Psoas muscle (tissue), 8 donors: ENCODE measurements around the gene SASH1. TPM values are rescaled to one million over a fixed set of nuclear protein-coding genes. Genes with fewer than 3 reads are reported as not detected.

Experiments used
- ATAC-seq, 4 donors: fragments of 200-7000 bp; cut with Tn5 transposase; one replicate each; pipeline ENCODE4 v1.9.1; 2020; ENCODE audit warnings: moderate library complexity in 3 of 4, mild to moderate bottlenecking in 2 of 4
- DNase-seq, 2 donors: peaks; one replicate each; pipeline ENCODE4 v3.0.0-alpha.2; 2020
- H3K27ac ChIP-seq: fragments of 200-600 bp; one replicate; pipeline ENCODE4 v1.8.0; 2022
- H3K27me3 ChIP-seq, 3 donors: fragments of 200-600 bp in 1 of 3; one replicate each; pipeline versions ENCODE4 v1.6.1 to v1.8.0; 2013 to 2022; ENCODE audit warnings: low read length in 2 of 3, mild to moderate bottlenecking in 2 of 3, moderate library complexity in 1 of 3; ENCODE audit not compliant: insufficient read depth in 3 of 3
- H3K36me3 ChIP-seq, 2 donors: fragments of 200-600 bp in 1 of 2; one replicate each; pipeline versions ENCODE4 v1.6.1 to v1.8.0; 2013 to 2022; ENCODE audit warnings: low read depth in 1 of 2, mild to moderate bottlenecking in 1 of 2, moderate library complexity in 1 of 2; ENCODE audit not compliant: insufficient read depth in 1 of 2
- H3K4me1 ChIP-seq: fragments of 200-600 bp; one replicate; pipeline ENCODE4 v1.8.0; 2022
- H3K4me3 ChIP-seq: fragments of 200-600 bp; one replicate; pipeline ENCODE4 v1.8.0; 2022; ENCODE audit warnings: mild to moderate bottlenecking
- H3K9me3 ChIP-seq: fragments of 200-600 bp; one replicate; pipeline ENCODE4 v1.8.0; 2022
- WGBS, 3 donors: extraction: QIAGEN DNeasy Blood & Tissue Kit; methylation state at CpG; one replicate each; pipeline versions ENCODE4 v1.1.6 to v1.1.7; 2013; 5-methylcytosine and 5-hydroxymethylcytosine counted together
- intact Hi-C, 2 donors: fragments of 100-400 bp; cut with DNase I; formaldehyde crosslinking; loops; one replicate each; pipeline versions ENCODE4 v1.11.0 to v1.14.2; 2022
- polyA plus RNA-seq, 3 donors: library from polyadenylated mRNA; stranded (reverse); fragments of 200-250 nt; gene quantifications; one replicate each; pipeline ENCODE4 v1.2.3, GENCODE V29; 2013
- total RNA-seq, 4 donors: library from RNA; stranded (reverse); fragmentation: NEBNext Ultra II Directional in 2 of 4; extraction: Animal tissue kit (Norgen Biotek cat#: 25700) in 2 of 4; gene quantifications; one replicate each; pipeline versions ENCODE4 v1.2.1 to v1.2.4, GENCODE V29; 2021 to 2023
- TF ChIP-seq, protein P1 (sequence below): fragments of 200-600 bp; IDR thresholded peaks from one replicate; pipeline ENCODE4 v1.8.0; 2022; ENCODE audit warnings: antibody characterized with exemption
- donor health status: healthy with polysubstance abuse.
- donor health status: DM: no; HTN: no; CAD: no; lungs with moderate emphysema.
- donor health status: Bipolar disorder and iron deficiency.
- donor health status: healthy.
- donor health status: DM: yes; HTN: yes; CAD: no.
- donor health status: DM: no; HTN: no; CAD: no.
- donor health status: DM: no; HTN: no; CAD: no.
- donor health status: DM: yes; HTN: yes; CAD: no.

Gene SASH1
- total and polyA plus RNA-seq, 7 donors, result 5.0 to 26.1 (median 13.0) TPM

DNA sequence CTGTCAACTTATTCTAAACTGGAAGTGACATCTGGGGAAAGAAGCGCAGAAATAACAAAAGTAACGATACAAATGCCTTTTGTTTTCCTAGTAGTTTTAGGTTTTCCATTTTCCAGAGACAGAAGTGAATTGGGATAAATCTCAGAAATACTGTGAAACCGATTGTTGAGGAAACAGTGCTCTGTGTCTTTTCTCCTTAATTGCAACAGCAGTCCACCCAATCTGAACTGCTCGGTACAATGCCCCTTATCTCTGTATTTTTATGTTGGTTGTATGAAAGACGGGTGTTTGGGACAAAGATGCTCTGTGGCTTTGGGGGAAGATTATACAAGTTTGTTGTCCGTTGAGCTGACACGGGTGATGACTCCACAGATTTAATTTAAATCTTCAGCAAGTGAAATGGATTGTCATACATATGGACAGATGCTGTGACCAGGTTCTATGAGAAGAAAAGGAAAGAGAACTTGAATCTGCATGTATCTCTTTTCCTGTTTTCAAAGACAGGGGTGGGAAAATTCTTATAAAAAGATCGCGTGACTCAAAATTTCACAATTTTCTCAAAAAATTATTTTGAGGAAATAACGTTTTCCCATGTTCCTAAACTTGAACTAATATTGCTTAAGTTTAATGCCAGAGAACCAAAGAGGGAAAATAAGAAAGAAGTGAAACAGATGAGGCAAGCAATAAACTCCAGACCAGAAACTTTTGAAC lies 41.2 kb downstream of the SASH1 start:
- H3K27ac ChIP-seq, result no peak overlapping the region
- DNase-seq (no peak), ATAC-seq (no peak)
- H3K4me1 ChIP-seq, result peaks cover 13% of the 10 kb centered on the region
- intact Hi-C loops, result loop anchor here in 1 of 2 donors (5.0 kb wide), 1 partner anchor 308 kb away; no protein-coding TSS in a partner anchor
- H3K9me3 ChIP-seq, result no peaks in the 10 kb centered on the region
- WGBS, 3 donors, result 60 to 75% (median 60%) methylated on average over 10 of the region's 10 CpGs
- no peak overlapping the region for H3K4me3 ChIP-seq
- TF ChIP-seq, protein P1, sequence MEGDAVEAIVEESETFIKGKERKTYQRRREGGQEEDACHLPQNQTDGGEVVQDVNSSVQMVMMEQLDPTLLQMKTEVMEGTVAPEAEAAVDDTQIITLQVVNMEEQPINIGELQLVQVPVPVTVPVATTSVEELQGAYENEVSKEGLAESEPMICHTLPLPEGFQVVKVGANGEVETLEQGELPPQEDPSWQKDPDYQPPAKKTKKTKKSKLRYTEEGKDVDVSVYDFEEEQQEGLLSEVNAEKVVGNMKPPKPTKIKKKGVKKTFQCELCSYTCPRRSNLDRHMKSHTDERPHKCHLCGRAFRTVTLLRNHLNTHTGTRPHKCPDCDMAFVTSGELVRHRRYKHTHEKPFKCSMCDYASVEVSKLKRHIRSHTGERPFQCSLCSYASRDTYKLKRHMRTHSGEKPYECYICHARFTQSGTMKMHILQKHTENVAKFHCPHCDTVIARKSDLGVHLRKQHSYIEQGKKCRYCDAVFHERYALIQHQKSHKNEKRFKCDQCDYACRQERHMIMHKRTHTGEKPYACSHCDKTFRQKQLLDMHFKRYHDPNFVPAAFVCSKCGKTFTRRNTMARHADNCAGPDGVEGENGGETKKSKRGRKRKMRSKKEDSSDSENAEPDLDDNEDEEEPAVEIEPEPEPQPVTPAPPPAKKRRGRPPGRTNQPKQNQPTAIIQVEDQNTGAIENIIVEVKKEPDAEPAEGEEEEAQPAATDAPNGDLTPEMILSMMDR, result no peak
- H3K27me3 ChIP-seq, result no peaks in the 10 kb centered on the region
- no peaks in the 10 kb centered on the region for H3K36me3 ChIP-seq

DNA sequence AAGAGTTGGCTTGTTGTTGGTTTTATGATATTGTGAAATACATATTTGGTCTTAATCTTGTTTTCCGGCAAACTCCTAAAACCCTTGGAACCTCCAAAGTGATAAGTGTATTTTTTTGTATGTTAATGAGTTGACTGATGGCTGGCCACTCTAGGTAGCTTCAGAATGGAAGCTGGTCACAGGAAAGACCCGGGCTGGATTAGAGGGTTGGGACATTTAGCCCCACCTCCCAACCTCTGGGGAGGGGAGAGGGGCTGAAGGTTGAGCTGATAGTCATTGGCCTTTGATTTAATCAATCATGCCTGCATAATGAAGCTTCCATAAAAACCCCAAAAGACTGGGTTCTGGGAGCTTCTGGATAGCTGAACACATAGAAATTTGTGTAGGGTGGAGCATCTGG lies 42.7 kb downstream of the SASH1 start:
- intact Hi-C loops, result no loop called here
- no peak overlapping the region for H3K27ac ChIP-seq
- no peaks in the 10 kb centered on the region for H3K36me3 ChIP-seq
- TF ChIP-seq, protein P1, result no peak
- H3K4me3 ChIP-seq, result no peak overlapping the region
- H3K9me3 ChIP-seq, result no peaks in the 10 kb centered on the region
- DNase-seq (no peak), ATAC-seq (no peak)
- WGBS, 3 donors, result 60 to 70% (median 66%) methylated on average over 2 of the region's 2 CpGs
- no peaks in the 10 kb centered on the region for H3K27me3 ChIP-seq
- H3K4me1 ChIP-seq, result peaks cover 7% of the 10 kb centered on the region

DNA sequence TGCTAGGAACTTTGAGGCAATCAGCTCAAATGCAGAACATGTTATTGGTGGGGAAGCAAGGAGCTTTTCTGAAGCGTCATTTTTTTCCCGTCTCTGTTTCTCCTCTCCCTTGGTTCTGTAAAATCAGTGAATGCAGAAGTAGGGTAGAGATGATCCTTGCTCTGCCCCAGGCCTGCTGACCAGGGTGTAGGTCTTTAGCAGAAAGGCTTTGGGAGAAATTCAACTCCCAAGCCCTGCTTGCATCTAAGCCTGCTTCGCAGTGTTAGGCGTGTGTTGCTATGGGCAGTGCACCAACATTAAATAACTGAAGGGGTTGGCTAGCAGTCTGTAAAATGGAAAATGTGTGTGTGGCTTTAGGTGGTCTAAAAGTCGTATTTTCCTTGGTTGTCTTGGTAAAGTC lies 45.9 kb downstream of the SASH1 start:
- ATAC-seq (no peak), DNase-seq (no peak)
- Histone ChIP-seq H3K9me3 (no peaks in the 10 kb centered on the region), H3K36me3 (peaks cover 0 to 2% of the 10 kb centered on the region in 2 donors), H3K27ac (no peak overlapping the region), H3K4me1 (no peaks in the 10 kb centered on the region), H3K27me3 (no peaks in the 10 kb centered on the region), H3K4me3 (no peak overlapping the region)
- WGBS, 3 donors, result 80 to 88% (median 86%) methylated on average over 5 of the region's 5 CpGs
- intact Hi-C loops, result no loop called here
- TF ChIP-seq, protein P1, result no peak

DNA sequence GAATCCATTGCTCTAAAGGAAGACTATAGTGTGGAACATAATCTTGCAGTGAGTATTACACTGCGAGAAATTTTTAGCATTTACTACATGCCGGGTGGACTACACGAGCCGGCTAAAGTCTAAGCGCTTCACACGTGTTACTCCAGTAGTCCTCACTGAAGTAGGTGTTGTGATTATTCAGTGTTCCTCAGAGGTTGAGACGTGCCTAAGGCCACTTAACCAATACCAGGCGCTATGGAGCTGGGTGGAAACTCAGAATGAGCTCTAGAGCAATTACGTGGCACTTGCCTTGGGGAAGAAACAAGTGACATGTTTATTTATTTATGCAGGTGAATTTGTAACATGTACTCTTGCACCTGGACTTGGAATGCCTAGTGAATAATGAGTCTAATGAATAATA lies 46.4 kb downstream of the SASH1 start:
- DNase-seq (no peak), ATAC-seq (no peak)
- Histone ChIP-seq H3K36me3 (peaks cover 0 to 2% of the 10 kb centered on the region in 2 donors), H3K27me3 (no peaks in the 10 kb centered on the region), H3K4me1 (no peaks in the 10 kb centered on the region), H3K9me3 (no peaks in the 10 kb centered on the region), H3K27ac (no peak overlapping the region), H3K4me3 (no peak overlapping the region)
- TF ChIP-seq, protein P1, result no peak
- WGBS, 3 donors, result 69 to 77% (median 70%) methylated on average over 9 of the region's 9 CpGs
- intact Hi-C loops, result no loop called here
